HL-60 (cell line): ENCODE data around the gene ANK3.

Source experiments
- GABPA ChIP-seq: IDR thresholded peaks from 2 replicates; pipeline ENCODE4 v1.6.1; 2012; ENCODE audit warnings: low read depth
- POLR2AphosphoS5 ChIP-seq: IDR thresholded peaks from 2 replicates; pipeline ENCODE4 v1.6.1; 2012; ENCODE audit warnings: low read depth
- SPI1 ChIP-seq: IDR thresholded peaks from 2 replicates; pipeline ENCODE4 v1.6.1; 2012; ENCODE audit warnings: low read depth, mild to moderate bottlenecking, borderline replicate concordance
- TF ChIP-seq, protein P1 (sequence below): IDR thresholded peaks from one replicate; pipeline ENCODE4 v1.5.1; 2011; ENCODE audit warnings: low read length, control low read depth, inconsistent platforms; ENCODE audit not compliant: insufficient read depth
- TF ChIP-seq, protein P2 (sequence below): IDR thresholded peaks from 2 replicates; pipeline ENCODE4 v1.6.1; 2012; ENCODE audit warnings: low read depth; ENCODE audit not compliant: insufficient replicate concordance

DNA sequence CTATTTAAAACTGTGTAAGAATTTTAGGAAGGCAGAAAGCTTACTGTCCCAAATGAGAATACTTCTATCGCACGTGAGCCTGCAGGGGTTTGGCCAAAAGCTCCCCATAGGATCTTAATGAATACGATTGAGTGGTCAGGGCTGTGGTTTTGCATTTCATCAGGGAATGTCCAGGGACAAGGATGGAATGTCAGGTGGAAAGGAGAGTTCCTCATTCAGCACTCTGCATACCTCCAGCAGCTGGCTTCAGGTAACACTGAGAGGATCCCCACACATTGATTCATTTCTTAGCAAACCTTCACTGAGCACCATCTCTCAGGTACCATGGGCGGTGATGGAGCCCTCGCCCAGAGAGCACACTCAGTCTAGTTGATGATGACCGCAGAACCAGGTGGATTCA lies 27.2 kb downstream of the ANK3 start:
- TF ChIP-seq POLR2AphosphoS5 (no peak), GABPA (no peak), SPI1 (no peak)
- TF ChIP-seq, protein P1, sequence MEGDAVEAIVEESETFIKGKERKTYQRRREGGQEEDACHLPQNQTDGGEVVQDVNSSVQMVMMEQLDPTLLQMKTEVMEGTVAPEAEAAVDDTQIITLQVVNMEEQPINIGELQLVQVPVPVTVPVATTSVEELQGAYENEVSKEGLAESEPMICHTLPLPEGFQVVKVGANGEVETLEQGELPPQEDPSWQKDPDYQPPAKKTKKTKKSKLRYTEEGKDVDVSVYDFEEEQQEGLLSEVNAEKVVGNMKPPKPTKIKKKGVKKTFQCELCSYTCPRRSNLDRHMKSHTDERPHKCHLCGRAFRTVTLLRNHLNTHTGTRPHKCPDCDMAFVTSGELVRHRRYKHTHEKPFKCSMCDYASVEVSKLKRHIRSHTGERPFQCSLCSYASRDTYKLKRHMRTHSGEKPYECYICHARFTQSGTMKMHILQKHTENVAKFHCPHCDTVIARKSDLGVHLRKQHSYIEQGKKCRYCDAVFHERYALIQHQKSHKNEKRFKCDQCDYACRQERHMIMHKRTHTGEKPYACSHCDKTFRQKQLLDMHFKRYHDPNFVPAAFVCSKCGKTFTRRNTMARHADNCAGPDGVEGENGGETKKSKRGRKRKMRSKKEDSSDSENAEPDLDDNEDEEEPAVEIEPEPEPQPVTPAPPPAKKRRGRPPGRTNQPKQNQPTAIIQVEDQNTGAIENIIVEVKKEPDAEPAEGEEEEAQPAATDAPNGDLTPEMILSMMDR: no peak
- TF ChIP-seq, protein P2, sequence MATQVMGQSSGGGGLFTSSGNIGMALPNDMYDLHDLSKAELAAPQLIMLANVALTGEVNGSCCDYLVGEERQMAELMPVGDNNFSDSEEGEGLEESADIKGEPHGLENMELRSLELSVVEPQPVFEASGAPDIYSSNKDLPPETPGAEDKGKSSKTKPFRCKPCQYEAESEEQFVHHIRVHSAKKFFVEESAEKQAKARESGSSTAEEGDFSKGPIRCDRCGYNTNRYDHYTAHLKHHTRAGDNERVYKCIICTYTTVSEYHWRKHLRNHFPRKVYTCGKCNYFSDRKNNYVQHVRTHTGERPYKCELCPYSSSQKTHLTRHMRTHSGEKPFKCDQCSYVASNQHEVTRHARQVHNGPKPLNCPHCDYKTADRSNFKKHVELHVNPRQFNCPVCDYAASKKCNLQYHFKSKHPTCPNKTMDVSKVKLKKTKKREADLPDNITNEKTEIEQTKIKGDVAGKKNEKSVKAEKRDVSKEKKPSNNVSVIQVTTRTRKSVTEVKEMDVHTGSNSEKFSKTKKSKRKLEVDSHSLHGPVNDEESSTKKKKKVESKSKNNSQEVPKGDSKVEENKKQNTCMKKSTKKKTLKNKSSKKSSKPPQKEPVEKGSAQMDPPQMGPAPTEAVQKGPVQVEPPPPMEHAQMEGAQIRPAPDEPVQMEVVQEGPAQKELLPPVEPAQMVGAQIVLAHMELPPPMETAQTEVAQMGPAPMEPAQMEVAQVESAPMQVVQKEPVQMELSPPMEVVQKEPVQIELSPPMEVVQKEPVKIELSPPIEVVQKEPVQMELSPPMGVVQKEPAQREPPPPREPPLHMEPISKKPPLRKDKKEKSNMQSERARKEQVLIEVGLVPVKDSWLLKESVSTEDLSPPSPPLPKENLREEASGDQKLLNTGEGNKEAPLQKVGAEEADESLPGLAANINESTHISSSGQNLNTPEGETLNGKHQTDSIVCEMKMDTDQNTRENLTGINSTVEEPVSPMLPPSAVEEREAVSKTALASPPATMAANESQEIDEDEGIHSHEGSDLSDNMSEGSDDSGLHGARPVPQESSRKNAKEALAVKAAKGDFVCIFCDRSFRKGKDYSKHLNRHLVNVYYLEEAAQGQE: no peak
